Activated CD8-positive, alpha-beta T cell treated with anti-CD3 and anti-CD28 coated beads for 36 hours (primary cell): ENCODE measurements around the gene PRAMEF11. TPM values are rescaled to one million over a fixed set of nuclear protein-coding genes. Genes with fewer than 3 reads are reported as not detected.
"Not testable (repeated sequence)": the region's sequence is repeated elsewhere in the genome, so short reads cannot be mapped to it uniquely, and the experiment has no call there.

ENCODE experiments used
- ATAC-seq: fragments of 200-7000 bp; cut with Tn5 transposase; one replicate; pipeline ENCODE4 v1.10.0; 2021; ENCODE audit warnings: mild to moderate bottlenecking, moderate library complexity
- CTCF ChIA-PET: fragments of 350-600 bp; sonication (Branson Sonifier 250); formaldehyde crosslinking; loops from one replicate; lab custom pipeline; 2021; ENCODE audit warnings: antibody characterized with exemption; lab: Charles Lee
- POLR2A ChIA-PET: fragments of 350-600 bp; sonication (Branson Sonifier 250); formaldehyde crosslinking; loops from one replicate; lab custom pipeline; 2021; ENCODE audit warnings: antibody characterized with exemption; lab: Charles Lee
- DNase-seq: peaks from one replicate; pipeline ENCODE4 v3.0.0-alpha.2; 2020
- H3K27ac Mint-ChIP-seq: one replicate; pipeline ENCODE4 v1.8.0; 2021; ENCODE audit warnings: mild to moderate bottlenecking, mixed read lengths
- H3K27me3 Mint-ChIP-seq: one replicate; pipeline ENCODE4 v1.8.0; 2021; ENCODE audit warnings: mixed read lengths
- H3K36me3 Mint-ChIP-seq: one replicate; pipeline ENCODE4 v1.8.0; 2021; ENCODE audit warnings: low read depth, mixed read lengths
- H3K4me1 Mint-ChIP-seq: one replicate; pipeline ENCODE4 v1.8.0; 2021; ENCODE audit warnings: low read depth, mixed read lengths
- H3K4me3 Mint-ChIP-seq: one replicate; pipeline ENCODE4 v1.8.0; 2021; ENCODE audit warnings: mild to moderate bottlenecking, moderate library complexity, mixed read lengths
- H3K9me3 Mint-ChIP-seq: one replicate; pipeline ENCODE4 v1.8.0; 2021; ENCODE audit warnings: mixed read lengths
- intact Hi-C: fragments of 100-400 bp; cut with micrococcal nuclease; formaldehyde crosslinking; loops from one replicate; pipeline ENCODE4 v1.10.0; 2022
- total RNA-seq, 2 experiments: library from RNA; stranded (reverse); gene quantifications; one replicate each; pipeline ENCODE4 v1.2.3, GENCODE V29; 2021
- TF ChIP-seq, protein P1 (sequence below): fragments of 200-600 bp; IDR thresholded peaks from one replicate; pipeline ENCODE4 v1.8.0; 2022; ENCODE audit warnings: antibody characterized with exemption, mild to moderate bottlenecking

Gene PRAMEF11
- total RNA-seq, 2 experiments from 2014 or later = not detected

DNA sequence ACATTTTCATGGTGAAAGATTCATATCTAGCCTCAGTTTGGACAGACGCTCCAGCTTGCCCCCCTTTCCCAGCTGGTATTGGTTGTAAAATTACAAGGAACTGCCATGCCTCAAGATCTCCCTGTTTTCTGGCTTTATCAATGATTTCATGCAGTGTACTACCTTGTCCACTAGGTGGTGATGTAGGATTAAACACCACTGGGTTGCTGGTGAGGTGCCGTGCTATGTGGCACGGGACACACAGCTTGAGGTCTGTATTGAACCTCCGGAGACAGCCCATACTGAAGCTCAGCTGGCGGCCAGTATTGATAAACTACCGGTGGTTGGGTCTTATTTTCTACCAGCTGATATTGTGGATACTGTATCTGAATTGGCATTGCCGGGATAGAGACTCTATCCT is 47.4 kb downstream of the PRAMEF11 start:
- CTCF ChIA-PET, H3K4me1 Mint-ChIP-seq, H3K27ac Mint-ChIP-seq, H3K27me3 Mint-ChIP-seq, intact Hi-C loops, POLR2A ChIA-PET, ATAC-seq, H3K36me3 Mint-ChIP-seq, H3K4me3 Mint-ChIP-seq: not testable (repeated sequence)
- peaks cover 23% of the 10 kb centered on the region for H3K9me3 Mint-ChIP-seq
- TF ChIP-seq, protein P1, sequence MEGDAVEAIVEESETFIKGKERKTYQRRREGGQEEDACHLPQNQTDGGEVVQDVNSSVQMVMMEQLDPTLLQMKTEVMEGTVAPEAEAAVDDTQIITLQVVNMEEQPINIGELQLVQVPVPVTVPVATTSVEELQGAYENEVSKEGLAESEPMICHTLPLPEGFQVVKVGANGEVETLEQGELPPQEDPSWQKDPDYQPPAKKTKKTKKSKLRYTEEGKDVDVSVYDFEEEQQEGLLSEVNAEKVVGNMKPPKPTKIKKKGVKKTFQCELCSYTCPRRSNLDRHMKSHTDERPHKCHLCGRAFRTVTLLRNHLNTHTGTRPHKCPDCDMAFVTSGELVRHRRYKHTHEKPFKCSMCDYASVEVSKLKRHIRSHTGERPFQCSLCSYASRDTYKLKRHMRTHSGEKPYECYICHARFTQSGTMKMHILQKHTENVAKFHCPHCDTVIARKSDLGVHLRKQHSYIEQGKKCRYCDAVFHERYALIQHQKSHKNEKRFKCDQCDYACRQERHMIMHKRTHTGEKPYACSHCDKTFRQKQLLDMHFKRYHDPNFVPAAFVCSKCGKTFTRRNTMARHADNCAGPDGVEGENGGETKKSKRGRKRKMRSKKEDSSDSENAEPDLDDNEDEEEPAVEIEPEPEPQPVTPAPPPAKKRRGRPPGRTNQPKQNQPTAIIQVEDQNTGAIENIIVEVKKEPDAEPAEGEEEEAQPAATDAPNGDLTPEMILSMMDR = peak; percentile 38
- DNase-seq = peak; percentile 7

DNA sequence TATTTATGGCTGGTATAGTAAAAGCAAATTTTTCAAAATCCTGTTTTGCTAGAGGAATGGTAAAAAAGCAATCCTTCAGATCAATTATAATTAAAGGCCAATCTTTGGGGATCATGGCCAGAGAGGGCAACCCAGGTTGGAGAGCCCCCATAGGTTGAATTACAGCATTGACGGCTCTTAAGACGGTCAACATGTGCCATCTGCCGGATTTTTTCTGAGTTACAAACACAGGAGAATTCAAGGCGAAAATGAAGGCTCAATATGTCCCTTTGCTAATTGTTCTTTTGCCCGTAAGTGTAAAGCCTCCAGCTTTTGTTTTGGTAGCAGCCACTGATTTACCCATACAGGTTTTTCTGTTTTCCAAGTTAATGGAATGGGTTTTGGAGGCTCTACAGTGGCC is 49.7 kb downstream of the PRAMEF11 start:
- H3K27ac Mint-ChIP-seq, CTCF ChIA-PET, DNase-seq, H3K36me3 Mint-ChIP-seq, H3K4me1 Mint-ChIP-seq, intact Hi-C loops, H3K4me3 Mint-ChIP-seq, H3K27me3 Mint-ChIP-seq, POLR2A ChIA-PET, ATAC-seq: not testable (repeated sequence)
- H3K9me3 Mint-ChIP-seq = peaks cover 22% of the 10 kb centered on the region

DNA sequence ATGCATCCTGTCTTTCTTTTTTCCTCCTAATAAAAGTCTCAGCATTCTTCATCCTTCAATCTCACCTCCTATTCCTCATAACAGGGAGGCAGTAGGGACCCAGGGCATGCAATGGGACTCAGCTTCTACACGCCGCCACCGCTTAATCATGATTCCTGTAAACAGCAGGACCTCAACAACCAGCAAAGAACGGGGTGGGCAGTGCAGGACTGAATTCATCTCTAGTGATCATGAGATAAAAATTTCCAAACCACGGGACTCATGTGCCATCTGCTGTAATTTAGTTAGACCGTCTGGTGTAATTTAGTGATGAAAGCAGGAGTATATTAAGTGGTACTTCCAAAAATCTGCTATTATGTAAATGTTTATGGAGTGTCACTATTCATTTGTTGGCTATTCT is 52.3 kb downstream of the PRAMEF11 start:
- TF ChIP-seq, protein P1 = no peak
- H3K27me3 Mint-ChIP-seq = peaks cover 3% of the 10 kb centered on the region
- no peak overlapping the region for H3K4me3 Mint-ChIP-seq
- H3K9me3 Mint-ChIP-seq = peaks cover 7% of the 10 kb centered on the region
- DNase-seq (no peak), ATAC-seq (no peak)
- H3K4me1 Mint-ChIP-seq = no peaks in the 10 kb centered on the region
- intact Hi-C loops = no loop called here
- no peak overlapping the region for H3K27ac Mint-ChIP-seq
- ChIA-PET POLR2A (no interaction called here), CTCF (no interaction called here)
- no peaks in the 10 kb centered on the region for H3K36me3 Mint-ChIP-seq

DNA sequence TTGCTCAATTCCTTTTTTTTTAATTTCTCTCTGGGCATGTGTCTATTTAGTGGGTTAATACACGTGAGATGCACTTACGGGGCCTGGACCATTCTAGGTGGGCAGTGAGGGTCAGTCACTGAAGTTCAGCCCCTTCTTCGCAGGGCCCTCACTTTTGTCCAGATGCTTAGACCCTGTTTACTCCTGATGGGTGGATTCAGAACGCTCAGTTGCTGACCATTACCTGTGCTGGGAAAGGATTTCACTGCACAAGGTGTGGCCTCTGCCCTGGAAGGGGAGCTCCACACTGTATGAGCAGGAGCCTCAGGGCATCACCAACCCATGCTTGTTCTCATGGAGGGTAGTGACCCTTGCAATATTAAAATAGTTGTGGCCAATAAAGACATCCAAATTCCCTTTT is 53.1 kb downstream of the PRAMEF11 start:
- H3K27me3 Mint-ChIP-seq = peaks cover 4% of the 10 kb centered on the region
- no peak for DNase-seq
- no peak overlapping the region for H3K27ac Mint-ChIP-seq
- ChIA-PET CTCF (no interaction called here), POLR2A (no interaction called here)
- H3K9me3 Mint-ChIP-seq = peaks cover under 1% of the 10 kb centered on the region
- ATAC-seq = no peak
- TF ChIP-seq, protein P1 = no peak
- no peaks in the 10 kb centered on the region for H3K36me3 Mint-ChIP-seq
- intact Hi-C loops = no loop called here
- no peak overlapping the region for H3K4me3 Mint-ChIP-seq
- no peaks in the 10 kb centered on the region for H3K4me1 Mint-ChIP-seq

DNA sequence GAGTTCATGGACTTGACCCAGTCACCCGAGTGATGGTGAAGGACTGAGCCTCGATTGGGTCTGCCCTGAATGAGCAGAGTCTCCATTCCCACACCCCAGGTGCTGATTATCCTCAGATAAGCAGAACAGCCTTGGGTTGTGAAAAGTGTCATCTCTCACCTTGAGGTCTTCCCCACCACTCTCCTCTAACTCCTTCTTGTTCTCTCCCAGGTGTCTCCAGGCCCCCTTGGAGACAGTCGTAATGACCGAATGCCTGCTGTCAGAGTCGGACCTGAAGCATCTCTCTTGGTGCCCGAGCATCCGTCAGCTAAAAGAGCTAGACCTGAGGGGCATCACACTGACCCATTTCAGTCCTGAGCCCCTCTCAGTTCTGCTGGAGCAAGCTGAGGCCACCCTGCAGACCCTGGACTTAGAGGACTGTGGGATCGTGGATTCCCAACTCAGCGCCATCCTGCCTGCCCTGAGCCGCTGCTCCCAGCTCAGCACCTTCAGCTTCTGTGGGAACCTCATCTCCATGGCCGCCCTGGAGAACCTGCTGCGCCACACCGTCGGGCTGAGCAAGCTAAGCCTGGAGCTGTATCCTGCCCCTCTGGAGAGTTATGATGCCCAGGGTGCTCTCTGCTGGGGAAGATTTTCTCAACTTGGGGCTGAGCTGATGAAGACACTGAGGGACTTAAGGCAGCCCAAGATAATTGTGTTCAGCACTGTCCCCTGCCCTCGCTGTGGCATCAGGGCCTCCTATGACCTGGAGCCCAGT is 54.2 kb downstream of the PRAMEF11 start:
- H3K9me3 Mint-ChIP-seq = no peaks in the 10 kb centered on the region
- intact Hi-C loops = no loop called here

More for the DNA sequence above, 54.2 kb downstream of the PRAMEF11 start:
- DNase-seq (no peak), ATAC-seq (no peak)
- H3K27me3 Mint-ChIP-seq = peaks cover 6% of the 10 kb centered on the region
- TF ChIP-seq, protein P1 = no peak
- ChIA-PET POLR2A (no interaction called here), CTCF (no interaction called here)
- no peaks in the 10 kb centered on the region for H3K36me3 Mint-ChIP-seq
- H3K4me3 Mint-ChIP-seq = no peak overlapping the region
- H3K4me1 Mint-ChIP-seq = no peaks in the 10 kb centered on the region
- H3K27ac Mint-ChIP-seq = no peak overlapping the region
